B cell (primary cell): ENCODE data around the gene MOSPD3. TPM values are rescaled to one million over a fixed set of nuclear protein-coding genes. Genes with fewer than 3 reads are reported as not detected.

Experiments used
- ATAC-seq: fragments of 200-7000 bp; cut with Tn5 transposase; one replicate; pipeline ENCODE4 v1.10.0; 2021; ENCODE audit warnings: low read depth, mild to moderate bottlenecking, moderate number of reproducible peaks, moderate library complexity
- CTCF ChIA-PET: fragments of 350-600 bp; sonication (Branson Sonifier 250); formaldehyde crosslinking; loops from one replicate; lab custom pipeline; 2021; ENCODE audit warnings: antibody characterized with exemption, inconsistent platforms; lab: Charles Lee
- POLR2A ChIA-PET: fragments of 350-600 bp; sonication (Branson Sonifier 250); formaldehyde crosslinking; loops from one replicate; lab custom pipeline; 2021; ENCODE audit warnings: antibody characterized with exemption; lab: Charles Lee
- DNase-seq: peaks from one replicate; pipeline ENCODE4 v3.0.0; 2013
- H2AFZ ChIP-seq: 2 replicates; pipeline ENCODE4 v1.6.1; 2012; ENCODE audit warnings: mild to moderate bottlenecking, low read depth, low read length; ENCODE audit not compliant: insufficient read depth, poor library complexity, severe bottlenecking
- H3K27ac ChIP-seq, 2 donors: 1 replicate in 1 of 2; 2 replicates in 1 of 2; pipeline ENCODE4 v1.5.1; 2012 to 2013; ENCODE audit warnings: low read length in 2 of 2, mild to moderate bottlenecking in 2 of 2, moderate library complexity in 1 of 2
- H3K27me3 ChIP-seq, 4 experiments: fragments of 200-600 bp in 1 of 4; sonication (generic) in 1 of 4; replicated peaks in 1 of 4; 1 replicate in 2 of 4; 2 replicates in 2 of 4; pipeline versions ENCODE4 v1.6.1 to v1.7.0; 2013 to 2016; ENCODE audit warnings: low read length in 3 of 4, mild to moderate bottlenecking in 2 of 4, mixed read lengths in 1 of 4, moderate library complexity in 1 of 4; ENCODE audit not compliant: insufficient read depth in 4 of 4, control insufficient read depth in 3 of 4; ENCODE audit errors: control extremely low read depth in 1 of 4
- H3K36me3 ChIP-seq, 2 experiments: replicated peaks in 1 of 2; 1 replicate in 1 of 2; 2 replicates in 1 of 2; pipeline versions ENCODE4 v1.6.1 to v1.7.1; 2013; ENCODE audit warnings: low read length in 1 of 2; ENCODE audit not compliant: insufficient read depth in 2 of 2, control insufficient read depth in 1 of 2; ENCODE audit errors: control extremely low read depth in 1 of 2, extremely low read depth in 1 of 2
- H3K4me1 ChIP-seq, 2 donors: fragments of 200-600 bp in 1 of 2; sonication (generic) in 1 of 2; 1 replicate in 1 of 2; 2 replicates in 1 of 2; pipeline versions ENCODE4 v1.5.1 to v1.6.1; 2013 to 2017; ENCODE audit warnings: low read length in 2 of 2; ENCODE audit not compliant: control insufficient read depth in 2 of 2, insufficient read depth in 2 of 2
- H3K4me2 ChIP-seq: replicated peaks from 2 replicates; pipeline ENCODE3; 2012; ENCODE audit warnings: mild to moderate bottlenecking, low read depth, low read length; ENCODE audit not compliant: poor library complexity, severe bottlenecking
- H3K4me3 ChIP-seq, 5 experiments: fragments of 200-600 bp in 1 of 5; sonication (generic) in 1 of 5; 1 replicate in 3 of 5; 2 replicates in 2 of 5; pipeline versions ENCODE4 v1.5.1 to v1.7.0; 2011 to 2016; ENCODE audit warnings: low read length in 4 of 5, mild to moderate bottlenecking in 4 of 5, low read depth in 2 of 5, control low read depth in 1 of 5, moderate library complexity in 1 of 5; ENCODE audit not compliant: insufficient read depth in 1 of 5; ENCODE audit errors: control extremely low read depth in 1 of 5, extremely low read depth in 1 of 5
- H3K79me2 ChIP-seq: fragments of 200-600 bp; sonication (generic); one replicate; pipeline ENCODE4 v1.6.0; 2016; ENCODE audit warnings: low read length; ENCODE audit not compliant: control insufficient read depth, insufficient read depth
- H3K9ac ChIP-seq: fragments of 200-600 bp; sonication (generic); 2 replicates; pipeline ENCODE4 v1.6.1; 2017; ENCODE audit warnings: mild to moderate bottlenecking, low read length, moderate library complexity
- H3K9me3 ChIP-seq, 3 donors: one replicate each; pipeline versions ENCODE4 v1.6.1 to v1.7.1; 2013; ENCODE audit warnings: low read length in 2 of 3; ENCODE audit not compliant: control insufficient read depth in 2 of 3, insufficient read depth in 1 of 3; ENCODE audit errors: control extremely low read depth in 1 of 3
- H4K20me1 ChIP-seq: 2 replicates; pipeline ENCODE4 v1.6.0; 2012; ENCODE audit warnings: mild to moderate bottlenecking, low read length; ENCODE audit not compliant: insufficient read depth, control insufficient read depth, poor library complexity, severe bottlenecking
- H3K27ac Mint-ChIP-seq: one replicate; pipeline ENCODE4 v1.8.0; 2021; ENCODE audit warnings: mixed read lengths
- H3K27me3 Mint-ChIP-seq: one replicate; pipeline ENCODE4 v1.8.0; 2021; ENCODE audit warnings: mixed read lengths
- H3K4me1 Mint-ChIP-seq: one replicate; pipeline ENCODE4 v1.8.0; 2021; ENCODE audit warnings: mixed read lengths
- H3K4me3 Mint-ChIP-seq: one replicate; pipeline ENCODE4 v1.8.0; 2021; ENCODE audit warnings: mixed read lengths
- H3K9me3 Mint-ChIP-seq: one replicate; pipeline ENCODE4 v1.8.0; 2022; ENCODE audit warnings: mixed read lengths; ENCODE audit not compliant: insufficient read depth
- CTCF ChIP-seq: fragments of 200-600 bp; IDR thresholded peaks from one replicate; pipeline ENCODE4 v1.8.0; 2022; ENCODE audit warnings: antibody characterized with exemption, mild to moderate bottlenecking
- EZH2 ChIP-seq: IDR thresholded peaks from 2 replicates; pipeline ENCODE4 v1.6.1; 2012; ENCODE audit warnings: borderline replicate concordance, low read depth, mild to moderate bottlenecking, moderate library complexity, low read length; ENCODE audit not compliant: insufficient read depth, poor library complexity, severe bottlenecking
- WGBS: methylation state at CpG from one replicate; pipeline ENCODE4 v1.1.5; 2013; ENCODE audit warnings: missing lambda C conversion rate; ENCODE audit not compliant: insufficient coverage; 5-methylcytosine and 5-hydroxymethylcytosine counted together
- intact Hi-C: fragments of 100-400 bp; cut with micrococcal nuclease; formaldehyde crosslinking; loops from one replicate; pipeline ENCODE4 v1.10.0; 2022
- polyA plus RNA-seq: library from polyadenylated mRNA; depleted of rRNA; stranded (reverse); fragments of >200 nt; gene quantifications from 2 replicates; pipeline ENCODE4 v1.2.3, GENCODE V29; 2012
- total RNA-seq, 2 donors: library from RNA; stranded (reverse); fragments of 120-200 nt in 1 of 2; gene quantifications; 1 replicate in 1 of 2; 2 replicates in 1 of 2; pipeline versions ENCODE4 v1.2.3 to v1.2.4, GENCODE V29; 2013 to 2022

The MOSPD3 gene
- total and polyA plus RNA-seq, 2 donors (not counting 1 experiment from before 2014, with no cell fraction given), result 18.8 to 19.2 TPM

- peak within 1 kb of the TSS; percentile 99 for H3K27ac Mint-ChIP-seq
- WGBS, result under 1% methylated on average over 50 of the region's 53 CpGs
- Histone ChIP-seq H2AFZ (peak within 1 kb of the TSS; percentile 96), H3K36me3 (peaks cover 0 to 16% of the 10 kb centered on the region in 2 experiments), H3K27ac (peak within 1 kb of the TSS; percentile 94 to 97), H3K4me2 (peak within 1 kb of the TSS; percentile 98), H3K4me3 (peak within 1 kb of the TSS; percentile 82 to 93 (median 85)), H3K9ac (peak within 1 kb of the TSS; percentile 82), H3K79me2 (peaks cover 34% of the 10 kb centered on the region), H3K27me3 (peaks cover 0 to 14% (median 5%) of the 10 kb centered on the region in 4 experiments), H4K20me1 (peaks cover 31% of the 10 kb centered on the region), H3K9me3 (no peaks in the 10 kb centered on the region), H3K4me1 (peaks cover 27 to 38% of the 10 kb centered on the region in 2 donors)
- H3K4me1 Mint-ChIP-seq, result peaks cover 44% of the 10 kb centered on the region
- ChIA-PET POLR2A (interaction anchor here (0.5 to 3.1 kb wide), 29 partner anchors 10 to 518 kb away, joined by 3 to 26 read pairs (median 4); partner anchors contain the start of genes AGFG2, GIGYF1, GNB2 and GPC2), CTCF (interaction anchor here (0.5 to 11.1 kb wide), 26 partner anchors 14 to 668 kb away, joined by 3 to 226 read pairs (median 4); partner anchors contain the start of genes AGFG2, MOSPD3, PCOLCE and POP7)
- peaks cover 9% of the 10 kb centered on the region for H3K27me3 Mint-ChIP-seq
- no peaks in the 10 kb centered on the region for H3K9me3 Mint-ChIP-seq
- peak within 1 kb of the TSS; percentile 98 for H3K4me3 Mint-ChIP-seq
- ATAC-seq (peak; percentile 79), DNase-seq (peak; percentile 100)
- intact Hi-C loops, result loop anchor here (1.0 to 5.0 kb wide), 10 partner anchors 18 to 504 kb away; partner anchors contain the start of genes AGFG2, GNB2, MEPCE and MOSPD3
- TF ChIP-seq CTCF (no peak), EZH2 (no peak)
These were observed 25.9 kb upstream of the MOSPD3 start, which contains the start of gene FBXO24 for GRCh38 chr7:100586266-100587025. Gene FBXO24, plus strand, starts transcription at chr7:100586328. Its CDS starts 298 bp downstream, at chr7:100586626.
